ENCODE results near the gene C21orf91. TPM values are rescaled to one million over a fixed set of nuclear protein-coding genes. Genes with fewer than 3 reads are reported as not detected.

The C21orf91 gene
- polyA plus RNA-seq (2011; rRNA removed) (4.7 and 5.5 TPM in 2 replicates), polyA plus RNA-seq (2017; fragmentation: RNase III; extraction: RNeasy Plus Mini Kit Qiagen cat#74134 plus additional on column Dnase treatment) (1.6 to 1.9 TPM (median 1.6 TPM) in 3 replicates), polyA minus RNA-seq (2011; rRNA and poly(A)+ RNA removed) (4.3 and 6.7 TPM in 2 replicates)
- 0.69 and 0.70 TPM in 2 replicates for polyA plus RNA-seq (2012; cell fraction: cytosol; rRNA removed)
- 0.12 and 0.22 TPM in 2 replicates for polyA plus RNA-seq (2012; cell fraction: nucleus; rRNA removed)

DNA sequence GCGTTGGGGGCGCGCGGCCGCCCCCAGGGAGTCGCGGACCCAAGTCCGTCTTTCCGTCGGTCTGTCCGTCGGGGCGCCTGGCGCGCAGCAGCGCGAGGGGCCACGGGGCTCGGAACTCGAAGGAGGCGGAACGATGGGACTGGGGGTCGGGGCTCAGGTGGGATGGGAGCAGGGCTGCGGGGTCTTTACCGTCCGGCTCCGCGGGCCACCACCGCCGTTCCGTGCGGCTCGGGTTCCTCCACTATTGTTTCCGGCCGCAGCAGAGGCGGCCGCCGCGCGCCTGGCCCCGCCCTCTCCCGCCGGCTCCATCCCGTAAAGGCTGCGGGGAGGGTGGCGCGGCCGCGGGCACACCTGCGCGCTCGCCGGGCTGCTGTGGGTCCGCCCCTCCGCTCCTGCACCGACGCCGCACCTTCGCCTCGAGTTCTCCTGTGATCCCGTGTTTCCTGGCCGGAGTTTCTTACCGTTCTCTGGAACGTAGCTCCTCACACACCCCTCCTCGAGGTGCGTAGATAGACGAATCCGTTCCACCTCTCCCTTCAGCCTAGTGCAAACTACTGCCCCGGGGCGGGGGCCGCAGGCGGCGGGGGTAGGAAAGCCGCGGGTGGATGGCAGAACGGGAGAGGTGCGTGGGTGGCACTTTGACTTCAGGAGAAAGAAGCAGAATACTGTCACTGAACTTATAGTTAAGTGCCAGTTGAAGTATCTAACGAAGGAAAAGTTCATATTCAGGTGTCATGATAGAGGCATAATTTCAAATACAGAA is at the start of gene C21orf91:
Gene C21orf91, minus strand, starts transcription at position 243 of the 763 bp plus-strand sequence. CDS start 1,038 bp downstream, outside the sequence.
- Histone ChIP-seq H3K4me3 (peak within 1 kb of the TSS; percentile 81), H3K27ac (peak within 1 kb of the TSS; percentile 75 to 98), H3K4me1 (0 out of 3 replicates have a peak, but pooled peaks cover 3% of the 10 kb centered on the region), H3K4me2 (peak within 1 kb of the TSS; percentile 79), H3K9me3 (no peaks in the 10 kb centered on the region)
- CTCF ChIA-PET: no interaction called here
- no peak for FAIRE-seq
- WGBS (ENCODE audit: missing lambda C conversion rate): 0% methylated on average over 14 of the region's 78 CpGs
- TF ChIP-seq GATA3 (IDR thresholded peaks at IDR 0.05; ENCODE audit: borderline replicate concordance) (peak; percentile 77), POLR2A (IDR thresholded peaks at IDR 0.05; ENCODE audit: low read length) (peak; percentile 76), JUN (IDR thresholded peaks at IDR 0.05) (peak in 1 of 2 experiments; percentile 56; a peak in 2 of 5 replicates), CBX2 (IDR thresholded peaks at IDR 0.05; ENCODE audit: borderline replicate concordance, low read depth) (no peak), PHF8 (IDR thresholded peaks at IDR 0.05; ENCODE audit: borderline replicate concordance, low read depth) (peak; percentile 76; the same call in 1 of the 2 replicates)
- TF ChIP-seq, protein P1, sequence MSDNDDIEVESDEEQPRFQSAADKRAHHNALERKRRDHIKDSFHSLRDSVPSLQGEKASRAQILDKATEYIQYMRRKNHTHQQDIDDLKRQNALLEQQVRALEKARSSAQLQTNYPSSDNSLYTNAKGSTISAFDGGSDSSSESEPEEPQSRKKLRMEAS (IDR thresholded peaks at IDR 0.05): peak; percentile 32; the same call in 1 of the 2 replicates
- peak; percentile 97 to 98 for ATAC-seq
- DNase-seq (ENCODE audit: low read depth in 1 of 2, low spot score in 1 of 2): peak; percentile 56 to 58
- POLR2A ChIA-PET: interaction anchor here (0.6 kb wide), 1 partner anchor 24 kb away, joined by 3 read pairs; no protein-coding TSS in a partner anchor

DNA sequence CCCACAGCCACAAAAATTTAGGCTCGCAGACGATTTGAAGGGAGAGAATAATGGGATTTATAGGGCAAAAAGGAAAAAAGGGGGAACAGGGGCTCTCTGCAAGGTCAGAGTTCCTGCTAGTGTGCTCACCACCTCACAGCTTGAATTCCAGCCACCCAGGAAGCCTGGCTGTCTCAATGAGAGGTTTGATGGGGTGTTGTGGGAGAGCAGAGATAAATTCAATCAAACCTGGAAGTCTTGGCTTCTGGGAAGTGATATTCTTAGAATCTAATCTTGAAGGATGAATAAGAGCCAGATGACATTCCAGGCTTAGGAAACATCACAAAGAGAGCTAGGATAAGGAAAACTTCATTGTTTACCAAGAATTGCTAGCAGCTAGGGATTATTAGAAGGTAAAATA is 47.4 kb upstream of the C21orf91 start:
- no peak for TF ChIP-seq MAFK (IDR thresholded peaks at IDR 0.05; ENCODE audit: partially characterized antibody)
- TF ChIP-seq NR3C1 (IDR thresholded peaks at IDR 0.05): no peak
- TF ChIP-seq POLR2A (IDR thresholded peaks at IDR 0.05; ENCODE audit: low read length): no peak
- no peak for TF ChIP-seq EHF (CRISPR knock-in tag; IDR thresholded peaks at IDR 0.05)
- TF ChIP-seq CEBPB (IDR thresholded peaks at IDR 0.05): no peak
- TF ChIP-seq, protein P1 (IDR thresholded peaks at IDR 0.05): no peak
- ChIA-PET POLR2A (no interaction called here), CTCF (no interaction called here)
- ATAC-seq (no peak), DNase-seq (ENCODE audit: low read depth in 1 of 2, low spot score in 1 of 2) (no peak), FAIRE-seq (no peak)
- Histone ChIP-seq H3K4me3 (no peak overlapping the region), H3K4me1 (no peaks in the 10 kb centered on the region), H3K9me3 (no peaks in the 10 kb centered on the region), H3K27ac (no peak overlapping the region), H3K4me2 (no peak overlapping the region)
- WGBS (ENCODE audit: missing lambda C conversion rate): 18% methylated on average over 2 of the region's 2 CpGs

DNA sequence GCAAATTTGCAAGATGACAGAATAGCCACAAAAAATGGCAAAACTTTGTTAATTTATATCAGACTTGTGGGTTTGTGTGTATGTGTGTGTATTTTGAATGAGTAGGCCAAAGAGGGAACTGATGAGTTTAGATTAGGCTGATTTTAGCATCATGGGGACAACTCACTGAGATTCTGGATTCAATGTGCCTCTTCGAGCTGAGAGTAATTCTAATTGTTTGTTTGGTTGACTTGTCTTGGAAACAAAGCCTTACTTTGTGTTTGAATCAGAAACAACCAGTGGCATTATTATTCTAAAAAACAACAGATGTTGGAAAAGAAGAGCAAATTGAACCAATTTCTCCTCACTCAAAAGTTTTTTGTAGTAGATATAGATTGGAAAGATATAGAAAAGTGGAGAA is 40.5 kb upstream of the C21orf91 start:
- 0% methylated on average over 1 of the region's 1 CpG for WGBS (ENCODE audit: missing lambda C conversion rate)
- no peak for DNase-seq (ENCODE audit: low read depth in 1 of 2, low spot score in 1 of 2)
- TF ChIP-seq, protein P2, sequence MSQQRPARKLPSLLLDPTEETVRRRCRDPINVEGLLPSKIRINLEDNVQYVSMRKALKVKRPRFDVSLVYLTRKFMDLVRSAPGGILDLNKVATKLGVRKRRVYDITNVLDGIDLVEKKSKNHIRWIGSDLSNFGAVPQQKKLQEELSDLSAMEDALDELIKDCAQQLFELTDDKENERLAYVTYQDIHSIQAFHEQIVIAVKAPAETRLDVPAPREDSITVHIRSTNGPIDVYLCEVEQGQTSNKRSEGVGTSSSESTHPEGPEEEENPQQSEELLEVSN (IDR thresholded peaks at IDR 0.05; ENCODE audit: borderline replicate concordance, low read depth): no peak
- no peak for TF ChIP-seq KDM1A (IDR thresholded peaks at IDR 0.05; ENCODE audit: low read depth)
- TF ChIP-seq FOSL2 (IDR thresholded peaks at IDR 0.05): no peak
- no peak for TF ChIP-seq FOSL2 (CRISPR knock-in tag; IDR thresholded peaks at IDR 0.05)
- TF ChIP-seq, protein P3, sequence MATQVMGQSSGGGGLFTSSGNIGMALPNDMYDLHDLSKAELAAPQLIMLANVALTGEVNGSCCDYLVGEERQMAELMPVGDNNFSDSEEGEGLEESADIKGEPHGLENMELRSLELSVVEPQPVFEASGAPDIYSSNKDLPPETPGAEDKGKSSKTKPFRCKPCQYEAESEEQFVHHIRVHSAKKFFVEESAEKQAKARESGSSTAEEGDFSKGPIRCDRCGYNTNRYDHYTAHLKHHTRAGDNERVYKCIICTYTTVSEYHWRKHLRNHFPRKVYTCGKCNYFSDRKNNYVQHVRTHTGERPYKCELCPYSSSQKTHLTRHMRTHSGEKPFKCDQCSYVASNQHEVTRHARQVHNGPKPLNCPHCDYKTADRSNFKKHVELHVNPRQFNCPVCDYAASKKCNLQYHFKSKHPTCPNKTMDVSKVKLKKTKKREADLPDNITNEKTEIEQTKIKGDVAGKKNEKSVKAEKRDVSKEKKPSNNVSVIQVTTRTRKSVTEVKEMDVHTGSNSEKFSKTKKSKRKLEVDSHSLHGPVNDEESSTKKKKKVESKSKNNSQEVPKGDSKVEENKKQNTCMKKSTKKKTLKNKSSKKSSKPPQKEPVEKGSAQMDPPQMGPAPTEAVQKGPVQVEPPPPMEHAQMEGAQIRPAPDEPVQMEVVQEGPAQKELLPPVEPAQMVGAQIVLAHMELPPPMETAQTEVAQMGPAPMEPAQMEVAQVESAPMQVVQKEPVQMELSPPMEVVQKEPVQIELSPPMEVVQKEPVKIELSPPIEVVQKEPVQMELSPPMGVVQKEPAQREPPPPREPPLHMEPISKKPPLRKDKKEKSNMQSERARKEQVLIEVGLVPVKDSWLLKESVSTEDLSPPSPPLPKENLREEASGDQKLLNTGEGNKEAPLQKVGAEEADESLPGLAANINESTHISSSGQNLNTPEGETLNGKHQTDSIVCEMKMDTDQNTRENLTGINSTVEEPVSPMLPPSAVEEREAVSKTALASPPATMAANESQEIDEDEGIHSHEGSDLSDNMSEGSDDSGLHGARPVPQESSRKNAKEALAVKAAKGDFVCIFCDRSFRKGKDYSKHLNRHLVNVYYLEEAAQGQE (IDR thresholded peaks at IDR 0.05): no peak
- TF ChIP-seq CBX8 (IDR thresholded peaks at IDR 0.05): no peak
- no peak for TF ChIP-seq HEYL (CRISPR knock-in tag; IDR thresholded peaks at IDR 0.05)
- no peak for TF ChIP-seq TP53 (CRISPR knock-in tag; IDR thresholded peaks at IDR 0.05)
- no peak for TF ChIP-seq HOXB13 (CRISPR knock-in tag; IDR thresholded peaks at IDR 0.05; ENCODE audit: low read depth)
- no peak overlapping the region for H3K4me2 ChIP-seq
- H3K9me3 ChIP-seq: no peaks in the 10 kb centered on the region
- CTCF ChIA-PET: no interaction called here
- no peak overlapping the region for H3K4me3 ChIP-seq
- no peaks in the 10 kb centered on the region for H3K4me1 ChIP-seq
- no peak overlapping the region for H3K27ac ChIP-seq
- POLR2A ChIA-PET: no interaction called here
- no peak for ATAC-seq
- FAIRE-seq: no peak

All from A549 (cell line).